ENCODE measurements around the gene TTC9C. TPM values are rescaled to one million over a fixed set of nuclear protein-coding genes. Genes with fewer than 3 reads are reported as not detected.
A peak's percentile ranks its signal among the peaks of the same experiment; 100 is the strongest.

TTC9C gene
- polyA plus RNA-seq, 2 of the 4 experiments (the other 2 are of a cell fraction): 33.5 to 42.6 TPM

GRCh38 chr11:62719302-62719978, 8.8 kb upstream of the TTC9C start:
- FAIRE-seq (no peak), DNase-seq (ENCODE audit: low read depth in 1 of 2, low spot score in 1 of 2) (no peak), ATAC-seq (no peak)
- no peak overlapping the region for H3K4me3 ChIP-seq
- peaks cover 15% of the 10 kb centered on the region for H3K4me1 ChIP-seq
- H3K4me2 ChIP-seq: no peak overlapping the region
- ChIA-PET CTCF (interaction anchor here (0.6 kb wide), 1 partner anchor 40 kb away, joined by 3 read pairs; no protein-coding TSS in a partner anchor), POLR2A (interaction anchor here (1.9 kb wide), 1 partner anchor 8 kb away, joined by 9 read pairs; the partner anchor contains the start of genes HNRNPUL2 and TTC9C)
- no peaks in the 10 kb centered on the region for H3K9me3 ChIP-seq
- no peak overlapping the region for H3K27ac ChIP-seq
- 87% methylated on average over 2 of the region's 2 CpGs for WGBS (ENCODE audit: missing lambda C conversion rate)
- TF ChIP-seq FOSB (CRISPR knock-in tag; IDR thresholded peaks at IDR 0.05) (no peak), E2F6 (IDR thresholded peaks at IDR 0.05; ENCODE audit: borderline replicate concordance, low read depth) (no peak), EHF (CRISPR knock-in tag; IDR thresholded peaks at IDR 0.05) (no peak), EHMT2 (IDR thresholded peaks at IDR 0.05; ENCODE audit: low read depth) (no peak), KDM1A (IDR thresholded peaks at IDR 0.05; ENCODE audit: low read depth) (no peak), ZC3H11A (IDR thresholded peaks at IDR 0.05) (no peak), HES2 (IDR thresholded peaks at IDR 0.05) (no peak), HEYL (CRISPR knock-in tag; IDR thresholded peaks at IDR 0.05) (no peak), ZFP36 (IDR thresholded peaks at IDR 0.05; ENCODE audit: borderline replicate concordance, partially characterized antibody) (no peak), CHD2 (IDR thresholded peaks at IDR 0.05; ENCODE audit: low read length, partially characterized antibody) (no peak), SREBF2 (IDR thresholded peaks at IDR 0.05) (no peak), RAD21 (conservative IDR thresholded peaks at IDR 0.05 in 1 of 2, IDR thresholded peaks at IDR 0.05 in 1 of 2) (no peak)

GRCh38 chr11:62721994-62722393, 6.3 kb upstream of the TTC9C start:
- H3K4me1 ChIP-seq: peaks cover 11% of the 10 kb centered on the region
- ChIA-PET POLR2A (no interaction called here), CTCF (interaction anchor here (1.2 to 2.2 kb wide), 3 partner anchors 9 to 16 kb away, joined by 3 to 8 read pairs (median 4); partner anchors contain the start of gene BSCL2)
- WGBS (ENCODE audit: missing lambda C conversion rate): 76% methylated on average over 7 of the region's 7 CpGs
- TF ChIP-seq RAD21 (conservative IDR thresholded peaks at IDR 0.05 in 1 of 2, IDR thresholded peaks at IDR 0.05 in 1 of 2) (0 out of 5 replicates have a peak, but pooled peaks of 1 of the 2 experiments have one; percentile 4), EP300 (IDR thresholded peaks at IDR 0.05) (no peak)
- no peaks in the 10 kb centered on the region for H3K9me3 ChIP-seq
- DNase-seq (ENCODE audit: low read depth in 1 of 2, low spot score in 1 of 2): peak in 1 of 2 experiments; percentile 68
- no peak overlapping the region for H3K4me2 ChIP-seq
- no peak for FAIRE-seq
- no peak overlapping the region for H3K27ac ChIP-seq
- H3K4me3 ChIP-seq: no peak overlapping the region
- peak; percentile 60 to 73; a peak in 5 of 6 replicates for ATAC-seq

GRCh38 chr11:62724171-62724570, 4.1 kb upstream of the TTC9C start:
- DNase-seq (ENCODE audit: low read depth in 1 of 2, low spot score in 1 of 2) (no peak), ATAC-seq (no peak), FAIRE-seq (no peak)
- H3K4me3 ChIP-seq: peak overlapping the region; percentile 78; the same call in 1 of the 3 replicates
- WGBS (ENCODE audit: missing lambda C conversion rate): 81% methylated on average over 8 of the region's 8 CpGs
- ChIA-PET POLR2A (interaction anchor here (0.6 to 2.1 kb wide), 3 partner anchors 15 to 1225 kb away, joined by 4 to 6 read pairs (median 4); no protein-coding TSS in a partner anchor), CTCF (interaction anchor here (0.6 to 2.2 kb wide), 7 partner anchors 8 to 136 kb away, joined by 3 to 8 read pairs (median 5); partner anchors contain the start of gene POLR2G)
- peaks cover 11% of the 10 kb centered on the region for H3K4me1 ChIP-seq
- H3K9me3 ChIP-seq: no peaks in the 10 kb centered on the region
- H3K27ac ChIP-seq: no peak overlapping the region
- TF ChIP-seq ATOH8 (CRISPR knock-in tag; IDR thresholded peaks at IDR 0.05; ENCODE audit: low read depth) (no peak), NFE2L2 (conservative IDR thresholded peaks at IDR 0.05; ENCODE audit: low read length) (no peak), TP53 (CRISPR knock-in tag; IDR thresholded peaks at IDR 0.05) (no peak), MAX (IDR thresholded peaks at IDR 0.05) (no peak), CBX8 (IDR thresholded peaks at IDR 0.05) (no peak), HOXB5 (CRISPR knock-in tag; IDR thresholded peaks at IDR 0.05) (no peak), ZFP36 (IDR thresholded peaks at IDR 0.05; ENCODE audit: borderline replicate concordance, partially characterized antibody) (no peak), CHD2 (IDR thresholded peaks at IDR 0.05; ENCODE audit: low read length, partially characterized antibody) (no peak), CEBPB (IDR thresholded peaks at IDR 0.05) (no peak), BHLHE40 (IDR thresholded peaks at IDR 0.05; ENCODE audit: low read depth, low read length) (no peak), HEYL (CRISPR knock-in tag; IDR thresholded peaks at IDR 0.05) (no peak)
- H3K4me2 ChIP-seq: peak overlapping the region; percentile 92

Measured in A549 (cell line).